ENCODE measurements around the gene TRIM62. TPM values are rescaled to one million over a fixed set of nuclear protein-coding genes. Genes with fewer than 3 reads are reported as not detected.

The TRIM62 gene
- total RNA-seq, 4 donors from 2014 or later = 25.8 to 32.0 (median 29.9) TPM

- no peak for DNase-seq (ENCODE audit: low spot score in 2 of 2)
- 60 to 61% methylated on average over 2 of the region's 2 CpGs for WGBS, 2 donors
- intact Hi-C loops (cut with DNase I; ENCODE audit: low total_unique reads) = no loop called here
- no peak overlapping the region for H3K4me3 ChIP-seq (ENCODE audit: low read depth, poor library complexity, severe bottlenecking)
- TF ChIP-seq CTCF (IDR thresholded peaks at IDR 0.05) = no peak
- TF ChIP-seq POLR2A (IDR thresholded peaks at IDR 0.05) = no peak
These were observed 39.5 kb upstream of the TRIM62 start for GRCh38 chr1:33221385-33221758.

DNA sequence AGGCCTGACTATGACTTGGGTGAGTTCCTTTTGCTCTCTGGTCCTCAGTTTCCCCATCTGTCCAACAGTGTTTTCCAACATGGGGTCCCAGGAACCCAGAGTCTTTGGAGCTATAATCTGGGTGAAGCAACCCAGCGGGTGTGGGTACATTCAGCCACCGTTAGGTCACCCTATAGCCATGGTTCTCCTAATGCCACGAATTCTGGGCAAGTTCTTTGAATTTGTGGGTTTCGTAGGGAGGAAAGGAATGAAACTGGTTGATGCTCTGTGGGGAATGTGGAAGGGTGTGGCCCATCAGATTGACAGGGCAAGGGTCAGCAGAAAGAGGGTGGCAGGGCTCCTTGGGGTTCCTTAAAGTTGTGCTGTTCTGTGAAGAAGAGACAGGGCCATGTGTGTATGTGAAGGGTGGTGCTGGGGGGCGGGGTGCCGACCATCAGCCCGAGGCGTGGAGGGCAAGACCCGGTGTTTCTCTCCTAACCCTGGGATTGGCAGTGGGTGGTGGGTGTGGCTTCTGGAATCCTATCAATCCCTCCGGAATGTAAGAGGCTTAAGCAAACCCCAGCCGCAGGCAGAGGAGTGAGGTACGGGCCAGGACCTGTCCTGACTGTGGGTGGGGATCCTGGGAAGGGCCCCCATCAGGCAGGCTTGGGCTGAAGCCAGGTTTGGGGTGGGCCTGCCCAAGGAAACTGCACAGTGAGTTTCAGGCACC is 39.0 kb upstream of the TRIM62 start:
- intact Hi-C loops (cut with DNase I; ENCODE audit: low total_unique reads) = no loop called here
- no peak overlapping the region for H3K4me3 ChIP-seq (ENCODE audit: low read depth, poor library complexity, severe bottlenecking)
- WGBS, 2 donors = 46% methylated on average over 12 of the region's 12 CpGs
- TF ChIP-seq CTCF (IDR thresholded peaks at IDR 0.05) (no peak), POLR2A (IDR thresholded peaks at IDR 0.05) (no peak)
- DNase-seq (ENCODE audit: low spot score in 2 of 2) = peak; percentile 51 to 85

GRCh38 chr1:33219886-33220661 is 38.2 kb upstream of the TRIM62 start:
- intact Hi-C loops (cut with DNase I; ENCODE audit: low total_unique reads) = no loop called here
- no peak for DNase-seq (ENCODE audit: low spot score in 2 of 2)
- 62 to 70% methylated on average over 7 of the region's 7 CpGs for WGBS, 2 donors
- TF ChIP-seq CTCF (IDR thresholded peaks at IDR 0.05) (no peak), POLR2A (IDR thresholded peaks at IDR 0.05) (no peak)
- no peak overlapping the region for H3K4me3 ChIP-seq (ENCODE audit: low read depth, poor library complexity, severe bottlenecking)

DNA sequence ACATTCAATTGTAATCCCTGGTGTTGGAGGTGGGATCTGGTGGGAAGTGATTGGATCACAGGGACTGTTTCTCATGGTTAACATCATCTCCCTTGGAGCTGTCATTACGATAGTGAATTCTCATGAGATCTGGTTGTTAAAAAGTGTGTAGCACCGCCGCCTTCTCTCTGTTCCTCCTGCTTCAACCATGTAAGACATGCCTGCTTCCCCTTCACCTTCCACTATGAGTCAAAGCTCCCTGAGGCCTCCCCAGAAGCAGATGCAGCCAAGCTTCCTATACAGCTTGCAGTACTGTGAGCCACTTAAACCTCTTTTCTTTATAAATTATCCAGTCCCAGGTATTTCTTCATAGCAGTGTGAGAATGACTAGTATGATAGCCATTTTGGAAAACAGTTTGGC is 30.1 kb upstream of the TRIM62 start:
- DNase-seq (ENCODE audit: low spot score in 2 of 2) = no peak
- no peak overlapping the region for H3K4me3 ChIP-seq (ENCODE audit: low read depth, poor library complexity, severe bottlenecking)
- TF ChIP-seq CTCF (IDR thresholded peaks at IDR 0.05) (no peak), POLR2A (IDR thresholded peaks at IDR 0.05) (no peak)
- intact Hi-C loops (cut with DNase I; ENCODE audit: low total_unique reads) = no loop called here
- 88 to 97% methylated on average over 3 of the region's 3 CpGs for WGBS, 2 donors

GRCh38 chr1:33206340-33206739 is 24.5 kb upstream of the TRIM62 start:
- 57 to 70% methylated on average over 2 of the region's 2 CpGs for WGBS, 2 donors
- DNase-seq (ENCODE audit: low spot score in 2 of 2) = no peak
- TF ChIP-seq POLR2A (IDR thresholded peaks at IDR 0.05) (no peak), CTCF (IDR thresholded peaks at IDR 0.05) (no peak)
- no peak overlapping the region for H3K4me3 ChIP-seq (ENCODE audit: low read depth, poor library complexity, severe bottlenecking)
- intact Hi-C loops (cut with DNase I; ENCODE audit: low total_unique reads) = no loop called here
